Kidney (tissue), 14 donors: ENCODE results near the gene COL4A6. TPM values are rescaled to one million over a fixed set of nuclear protein-coding genes. Genes with fewer than 3 reads are reported as not detected.

ENCODE experiments used
- DNase-seq, 5 donors: peaks; one replicate each; pipeline ENCODE4 v3.0.0-alpha.2; 2013 to 2020
- FAIRE-seq: peaks from 2 replicates; lab custom pipeline; 2012; peaks lifted over from hg19 to GRCh38; lab: Jason Lieb, UNC
- H3K27ac ChIP-seq, 2 donors: one replicate each; pipeline ENCODE4 v1.7.0; 2013; ENCODE audit warnings: low read depth in 2 of 2, low read length in 2 of 2, inconsistent platforms in 1 of 2
- H3K27me3 ChIP-seq: one replicate; pipeline ENCODE4 v1.7.1; 2013; ENCODE audit warnings: low read length, inconsistent platforms; ENCODE audit not compliant: control insufficient read depth, insufficient read depth
- H3K36me3 ChIP-seq, 3 donors: one replicate each; pipeline versions ENCODE4 v1.7.0 to v1.7.1; 2013; ENCODE audit warnings: low read length in 3 of 3, control low read depth in 1 of 3, inconsistent platforms in 1 of 3; ENCODE audit not compliant: insufficient read depth in 3 of 3, control insufficient read depth in 2 of 3
- H3K4me1 ChIP-seq, 3 donors: one replicate each; pipeline versions ENCODE4 v1.7.0 to v1.7.1; 2013; ENCODE audit warnings: low read length in 3 of 3, inconsistent platforms in 1 of 3, low read depth in 1 of 3; ENCODE audit not compliant: control insufficient read depth in 2 of 3, insufficient read depth in 2 of 3
- H3K4me3 ChIP-seq, 3 donors: one replicate each; pipeline versions ENCODE4 v1.7.0 to v1.8.1; 2013; ENCODE audit warnings: low read length in 3 of 3, control low read depth in 1 of 3, inconsistent platforms in 1 of 3
- H3K9ac ChIP-seq, 3 donors: one replicate each; pipeline versions ENCODE4 v1.7.0 to v1.7.1; 2013; ENCODE audit warnings: low read length in 3 of 3, control low read depth in 1 of 3, inconsistent platforms in 1 of 3
- H3K9me3 ChIP-seq, 3 donors: one replicate each; pipeline versions ENCODE4 v1.7.0 to v1.7.1; 2013; ENCODE audit warnings: low read length in 3 of 3, control low read depth in 1 of 3, inconsistent platforms in 1 of 3; ENCODE audit not compliant: control insufficient read depth in 2 of 3, insufficient read depth in 1 of 3
- intact Hi-C: fragments of 100-400 bp; cut with DNase I; formaldehyde crosslinking; loops from one replicate; pipeline ENCODE4 v1.11.1; 2022
- polyA plus RNA-seq: library from polyadenylated mRNA; stranded (reverse); fragments of 350-450 nt; fragmentation: Illumina TruSeq; extraction: RNeasy Lipid Tissue Mini Kit (QIAGEN cat#74804); gene quantifications from one replicate; pipeline ENCODE4 v1.2.3, GENCODE V29; 2014; ENCODE audit warnings: low read depth, low replicate concordance; ENCODE audit not compliant: insufficient read depth
- total RNA-seq: library from RNA; stranded (reverse); fragmentation: NEBNext Ultra II Directional; extraction: Animal tissue kit (Norgen Biotek cat#: 25700); gene quantifications from one replicate; pipeline ENCODE4 v1.2.1, GENCODE V29; 2021
- TF ChIP-seq, protein P1 (sequence below): IDR thresholded peaks from 3 replicates; pipeline ENCODE4 v1.5.1; 2012; ENCODE audit warnings: mild to moderate bottlenecking, moderate library complexity, borderline replicate concordance; ENCODE audit not compliant: insufficient read depth; ENCODE audit errors: extremely low read depth
- donor health status: control.
- donor health status: control.
- donor health status: control.
- donor health status: control.
- donor health status: control.
- donor health status: DM: yes; HTN: yes; CAD: no.
- donor health status: Normal renal cell carcinoma (clear cell type).

COL4A6 gene
- total and polyA plus RNA-seq, 2 donors from 2014 or later: 3.3 to 4.1 TPM

DNA sequence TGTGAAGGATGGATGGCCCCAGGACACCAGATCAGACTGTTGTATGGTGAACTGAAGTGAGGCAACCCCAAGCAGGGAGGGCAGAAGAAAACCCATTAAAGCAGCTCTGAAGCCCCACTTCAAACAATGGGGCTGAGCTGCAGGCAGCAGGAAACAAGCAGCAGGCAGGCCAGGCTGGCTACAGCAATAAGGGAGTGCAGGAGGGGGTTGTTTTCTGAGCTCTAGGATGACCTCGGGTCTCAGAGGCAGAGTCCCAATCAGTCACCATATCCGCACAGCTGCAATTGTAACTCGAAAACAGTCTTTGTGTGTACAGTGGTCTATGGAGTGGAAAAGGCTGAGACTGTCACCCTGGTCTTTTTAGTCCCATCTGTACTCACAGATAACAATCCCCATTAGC, 90.4 kb downstream of the COL4A6 start:
- no peak for FAIRE-seq
- peak in 4 of 5 donors; percentile 23 to 56 (median 27) for DNase-seq
- H3K4me1 ChIP-seq: no peaks in the 10 kb centered on the region
- H3K9me3 ChIP-seq: no peaks in the 10 kb centered on the region
- peaks cover 2% of the 10 kb centered on the region for H3K27me3 ChIP-seq
- TF ChIP-seq, protein P1, sequence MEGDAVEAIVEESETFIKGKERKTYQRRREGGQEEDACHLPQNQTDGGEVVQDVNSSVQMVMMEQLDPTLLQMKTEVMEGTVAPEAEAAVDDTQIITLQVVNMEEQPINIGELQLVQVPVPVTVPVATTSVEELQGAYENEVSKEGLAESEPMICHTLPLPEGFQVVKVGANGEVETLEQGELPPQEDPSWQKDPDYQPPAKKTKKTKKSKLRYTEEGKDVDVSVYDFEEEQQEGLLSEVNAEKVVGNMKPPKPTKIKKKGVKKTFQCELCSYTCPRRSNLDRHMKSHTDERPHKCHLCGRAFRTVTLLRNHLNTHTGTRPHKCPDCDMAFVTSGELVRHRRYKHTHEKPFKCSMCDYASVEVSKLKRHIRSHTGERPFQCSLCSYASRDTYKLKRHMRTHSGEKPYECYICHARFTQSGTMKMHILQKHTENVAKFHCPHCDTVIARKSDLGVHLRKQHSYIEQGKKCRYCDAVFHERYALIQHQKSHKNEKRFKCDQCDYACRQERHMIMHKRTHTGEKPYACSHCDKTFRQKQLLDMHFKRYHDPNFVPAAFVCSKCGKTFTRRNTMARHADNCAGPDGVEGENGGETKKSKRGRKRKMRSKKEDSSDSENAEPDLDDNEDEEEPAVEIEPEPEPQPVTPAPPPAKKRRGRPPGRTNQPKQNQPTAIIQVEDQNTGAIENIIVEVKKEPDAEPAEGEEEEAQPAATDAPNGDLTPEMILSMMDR: no peak
- H3K9ac ChIP-seq: no peak overlapping the region
- intact Hi-C loops: no loop called here
- no peaks in the 10 kb centered on the region for H3K36me3 ChIP-seq
- no peak overlapping the region for H3K4me3 ChIP-seq
- H3K27ac ChIP-seq: no peak overlapping the region

DNA sequence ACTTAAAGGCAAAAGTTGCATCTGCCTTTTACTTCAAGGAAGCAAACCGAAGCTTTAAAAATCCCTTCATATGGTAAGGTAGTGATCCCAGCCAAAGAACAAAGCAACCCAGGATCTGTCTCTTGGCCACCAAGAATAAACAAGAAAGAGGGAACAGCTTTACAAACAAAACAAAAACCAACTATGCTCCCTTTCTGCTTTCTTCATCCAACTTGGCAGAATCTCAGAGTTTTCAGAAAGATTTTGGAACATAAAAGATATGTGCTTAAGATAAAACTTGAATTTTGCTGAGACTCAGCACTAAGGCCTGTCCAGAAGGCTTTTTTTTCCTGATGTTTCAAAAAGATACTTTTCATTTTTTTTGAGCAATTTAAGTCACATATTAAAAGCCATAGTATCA, 94.0 kb downstream of the COL4A6 start:
- Histone ChIP-seq H3K9me3 (no peaks in the 10 kb centered on the region), H3K9ac (no peak overlapping the region), H3K27ac (no peak overlapping the region), H3K4me1 (no peaks in the 10 kb centered on the region), H3K4me3 (no peak overlapping the region), H3K27me3 (peaks cover 6% of the 10 kb centered on the region), H3K36me3 (no peaks in the 10 kb centered on the region)
- DNase-seq (no peak), FAIRE-seq (peak; percentile 27)
- intact Hi-C loops: no loop called here
- TF ChIP-seq, protein P1: no peak

DNA sequence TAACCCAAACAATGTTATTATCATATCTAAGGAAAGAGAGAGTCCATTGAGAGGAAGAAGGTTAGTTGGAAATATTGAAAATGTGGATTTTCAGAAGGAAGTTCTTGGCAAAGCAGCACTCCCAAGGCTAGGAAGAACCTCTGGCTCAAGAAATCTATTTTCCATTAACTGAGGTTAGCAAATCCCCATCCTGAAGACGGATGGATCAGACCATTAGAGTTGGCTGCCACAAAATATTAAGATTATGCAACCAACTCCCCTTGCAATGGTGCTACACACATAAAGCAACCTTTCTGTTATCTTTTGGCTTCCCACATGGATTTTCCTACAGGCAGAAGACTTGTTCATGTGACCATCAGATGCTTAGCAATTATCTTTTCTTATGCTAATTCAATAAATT, 96.3 kb downstream of the COL4A6 start:
- TF ChIP-seq, protein P1: no peak
- Histone ChIP-seq H3K4me1 (no peaks in the 10 kb centered on the region), H3K27ac (no peak overlapping the region), H3K9me3 (no peaks in the 10 kb centered on the region), H3K4me3 (no peak overlapping the region), H3K9ac (no peak overlapping the region), H3K27me3 (peaks cover 6% of the 10 kb centered on the region), H3K36me3 (no peaks in the 10 kb centered on the region)
- no peak for DNase-seq
- FAIRE-seq: no peak
- intact Hi-C loops: no loop called here

DNA sequence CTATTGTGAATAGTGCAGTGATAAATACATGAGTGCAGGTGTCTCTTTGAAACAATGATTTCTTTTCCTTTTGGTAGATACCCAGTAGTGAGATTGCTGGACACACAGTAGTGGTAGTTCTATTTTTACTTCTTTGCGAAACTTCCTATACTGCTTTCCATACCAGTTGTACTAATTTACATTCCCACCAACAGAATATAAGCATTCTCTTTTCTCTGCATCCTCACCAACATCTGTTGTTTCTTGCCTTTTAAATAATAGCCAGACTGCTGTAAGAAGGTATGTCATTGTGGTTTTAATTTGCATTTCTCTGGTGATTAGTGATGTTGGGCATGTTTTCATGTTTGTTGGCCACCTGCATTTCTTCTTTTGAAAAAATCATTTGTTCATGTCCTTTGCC, 105.9 kb downstream of the COL4A6 start:
- no peak overlapping the region for H3K27ac ChIP-seq
- H3K36me3 ChIP-seq: no peaks in the 10 kb centered on the region
- no peak overlapping the region for H3K4me3 ChIP-seq
- H3K9ac ChIP-seq: no peak overlapping the region
- TF ChIP-seq, protein P1: no peak
- H3K9me3 ChIP-seq: no peaks in the 10 kb centered on the region
- FAIRE-seq: no peak
- H3K4me1 ChIP-seq: no peaks in the 10 kb centered on the region
- intact Hi-C loops: no loop called here
- DNase-seq: no peak
- H3K27me3 ChIP-seq: peaks cover 5% of the 10 kb centered on the region
